Measurements from ENCODE around the gene RCC1.
"Not testable (repeated sequence)": the region's sequence is repeated elsewhere in the genome, so short reads cannot be mapped to it uniquely, and the experiment has no call there.

The RCC1 gene

GRCh38 chr1:28514445-28514933 lies 8.6 kb downstream of the RCC1 start:
- not testable (repeated sequence) for DNase-seq

DNA sequence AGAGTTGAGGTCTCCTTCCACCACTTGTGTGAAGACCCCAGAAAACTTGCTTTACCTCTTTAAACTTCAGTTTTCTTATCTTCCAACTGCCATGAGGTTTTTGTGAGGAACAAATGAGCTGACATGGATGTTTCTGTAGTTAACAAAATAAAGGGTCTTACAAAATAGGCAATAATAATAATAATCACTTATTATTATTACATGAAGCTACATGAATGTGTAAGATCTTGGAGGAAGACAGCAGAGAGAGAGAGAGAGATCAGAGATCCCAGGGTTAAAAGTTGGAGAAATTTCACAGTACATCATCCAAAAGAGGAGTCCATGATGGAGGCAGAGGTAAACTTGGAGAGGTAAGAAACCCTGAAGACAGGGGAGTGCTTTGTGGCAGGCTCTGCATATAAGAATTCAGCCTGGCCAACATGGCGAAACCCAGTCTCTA lies 10.7 kb downstream of the RCC1 start:
- DNase-seq: no peak

GRCh38 chr1:28517649-28517999 lies 11.8 kb downstream of the RCC1 start:
- peak; percentile 49 for DNase-seq

DNA sequence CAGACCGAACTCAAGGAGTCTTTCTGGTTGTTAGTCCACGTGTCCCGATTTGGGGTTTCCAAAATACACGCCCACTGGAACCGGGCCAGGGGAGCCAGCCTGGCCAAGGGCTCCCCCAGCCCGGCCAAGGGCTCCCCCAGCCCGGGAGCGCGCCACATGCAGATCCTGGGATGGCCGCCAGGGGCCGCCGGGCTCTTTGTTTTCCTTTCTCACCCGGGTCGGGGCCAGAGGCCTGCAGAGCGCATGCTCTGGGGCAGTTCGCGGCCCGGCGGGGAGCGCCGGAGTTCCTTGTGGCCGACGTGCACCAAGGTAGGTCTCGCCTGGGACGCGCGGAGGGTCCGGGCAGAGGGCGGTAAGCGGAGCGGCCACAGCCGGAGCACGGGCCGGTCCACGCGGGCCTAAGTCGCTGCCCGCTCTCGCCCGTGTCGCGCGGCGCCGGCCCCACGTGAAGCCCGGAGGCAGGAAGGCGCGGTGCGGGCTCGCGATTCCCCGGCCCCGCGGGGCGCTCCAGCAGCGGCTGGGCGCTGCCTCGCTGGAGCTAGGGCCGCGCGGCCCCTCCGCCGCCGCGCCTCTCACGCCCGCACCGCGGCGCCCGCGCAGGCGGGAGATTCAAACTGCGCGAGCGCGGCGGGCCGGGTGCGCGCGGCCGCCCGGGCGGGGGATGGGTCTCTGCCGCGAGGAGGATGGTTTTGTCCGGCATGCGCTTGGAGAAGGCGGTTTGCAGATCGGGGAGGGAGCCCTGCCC lies 12.3 kb downstream of the RCC1 start:
- peak; percentile 88 for DNase-seq

- no peak for DNase-seq
Measured at GRCh38 chr1:28518745-28519341, 13.0 kb downstream of the RCC1 start.

DNA sequence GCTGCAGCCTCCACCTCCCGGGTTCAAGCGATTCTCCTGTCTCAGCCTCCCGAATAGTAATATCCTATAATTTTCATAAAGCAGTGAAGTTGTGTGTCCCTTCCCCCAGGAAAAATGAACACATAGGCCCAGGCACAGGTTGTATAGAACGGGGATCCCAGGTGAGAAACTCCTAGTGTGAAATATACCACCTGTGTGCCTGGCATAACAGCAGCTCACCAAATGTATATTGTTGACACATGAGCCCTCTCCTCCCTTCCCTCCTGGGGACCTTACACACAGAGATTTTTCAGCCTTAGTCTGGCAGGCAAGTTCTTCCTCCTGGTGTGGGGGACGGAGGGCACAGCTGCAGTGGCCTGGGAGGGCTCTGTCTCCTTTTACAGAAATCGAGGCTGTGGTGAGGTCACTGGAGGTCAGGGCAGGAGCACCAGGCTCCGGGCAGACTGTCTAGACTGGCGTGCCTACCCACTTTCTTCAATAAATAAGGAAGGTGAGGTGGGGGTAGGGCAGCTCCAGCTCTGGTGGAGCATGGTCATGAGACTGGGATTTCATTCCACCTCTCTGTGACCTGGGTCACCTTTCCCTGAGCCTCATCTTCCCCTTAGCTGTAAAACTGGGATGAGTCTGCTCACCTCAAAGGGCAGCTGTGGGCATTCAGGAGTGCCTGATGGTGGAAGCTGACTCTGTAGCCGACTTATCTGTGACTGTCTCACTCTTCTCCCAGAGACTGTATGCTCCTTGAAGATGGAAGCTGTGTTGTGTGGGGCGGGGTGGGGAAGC lies 14.3 kb downstream of the RCC1 start:
- DNase-seq: peak; percentile 24

DNA sequence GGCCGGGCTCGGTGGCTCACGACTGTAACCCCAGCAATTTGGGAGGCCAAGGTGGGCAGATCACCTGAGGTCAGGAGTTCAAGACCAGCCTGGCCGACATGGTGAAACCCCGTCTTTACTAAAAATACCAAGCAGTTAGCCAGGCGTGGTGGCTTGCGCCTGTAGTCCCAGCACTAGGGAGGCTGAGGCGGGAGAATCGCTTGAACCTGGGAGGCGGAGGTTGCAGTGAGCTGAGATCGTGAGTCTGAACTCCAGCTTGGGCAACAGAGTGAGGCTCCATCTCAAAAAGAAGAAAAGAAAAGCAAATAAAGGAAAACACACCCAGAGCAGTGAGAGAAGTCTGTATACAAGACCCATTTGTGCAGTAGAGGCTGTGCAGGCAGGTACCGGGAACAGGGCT lies 15.0 kb downstream of the RCC1 start:
- DNase-seq: not testable (repeated sequence)

DNA sequence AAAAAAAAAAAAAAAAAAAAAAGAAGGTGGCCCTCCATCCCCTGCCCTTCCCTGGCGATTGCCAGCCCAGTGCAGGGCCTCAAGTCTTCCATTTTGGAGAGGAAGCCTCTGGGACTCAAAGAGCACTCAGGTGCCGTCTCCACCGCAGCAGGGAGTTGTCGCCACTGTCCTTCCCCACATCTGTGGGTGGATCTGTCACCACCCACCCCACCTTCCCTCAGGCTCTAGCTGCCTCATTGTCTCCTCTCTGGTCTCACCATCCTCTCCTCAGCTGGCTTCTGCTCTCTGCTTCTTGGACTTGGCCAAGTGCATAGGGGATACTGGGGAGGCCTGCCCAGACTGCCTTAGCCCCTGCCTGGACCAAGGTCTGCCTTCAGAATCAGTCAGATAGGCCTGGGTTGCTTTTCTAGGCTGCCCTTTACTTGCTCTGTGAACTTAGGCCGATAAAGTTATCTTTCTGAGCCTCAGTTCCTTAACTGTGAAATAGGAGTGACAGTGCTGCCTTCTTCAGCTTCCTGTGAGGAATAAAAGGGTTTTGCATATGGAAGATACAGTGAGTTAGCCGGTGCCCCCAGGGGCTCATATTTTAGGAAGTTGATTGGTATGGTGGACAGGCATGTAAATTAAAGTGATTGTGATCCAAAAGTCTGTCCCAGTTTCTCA lies 15.8 kb downstream of the RCC1 start:
- DNase-seq: no peak

DNA sequence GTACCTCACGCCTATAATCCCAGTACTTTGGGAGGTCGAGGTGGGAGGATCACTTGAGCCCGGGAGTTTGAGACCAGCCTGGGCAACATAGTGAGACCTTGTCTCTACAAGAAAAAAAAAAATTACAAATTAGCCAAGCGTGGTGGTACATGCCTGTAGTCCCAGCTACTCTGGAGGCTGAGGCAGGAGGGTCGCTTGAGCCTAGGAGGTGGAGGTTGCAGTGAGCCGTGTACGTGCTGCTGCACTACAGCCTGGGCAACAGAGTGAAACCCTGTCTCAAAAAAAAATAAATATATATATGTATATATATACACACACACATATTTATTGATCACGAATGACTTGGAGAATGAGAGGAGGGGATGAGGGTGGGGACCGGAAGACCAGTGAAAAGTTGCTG lies 16.7 kb downstream of the RCC1 start:
- DNase-seq: not testable (repeated sequence)

- not testable (repeated sequence) for DNase-seq
Measured at GRCh38 chr1:28525002-28525642, 19.3 kb downstream of the RCC1 start.

DNA sequence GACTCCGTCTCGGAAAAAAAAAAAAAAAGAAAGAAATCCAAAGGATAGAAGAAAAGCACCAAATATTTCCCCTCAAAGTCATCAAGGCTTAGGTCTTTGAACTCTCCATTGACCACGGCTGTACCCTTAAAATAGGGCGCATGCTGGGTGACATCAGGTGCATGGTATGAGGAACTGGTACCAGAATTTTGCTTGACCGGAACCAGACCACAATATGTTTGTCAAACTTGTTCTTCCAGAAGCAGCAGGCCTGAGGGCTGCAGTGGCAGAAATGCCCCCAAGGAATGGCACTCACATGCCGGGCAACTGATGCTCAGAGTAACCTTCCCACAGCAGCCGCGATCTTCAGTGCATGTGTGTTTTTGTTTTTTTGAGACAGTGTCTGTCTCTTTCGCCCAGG lies 21.0 kb downstream of the RCC1 start:
- no peak for DNase-seq

GRCh38 chr1:28530456-28530855 lies 24.6 kb downstream of the RCC1 start:
- no peak for DNase-seq

DNA sequence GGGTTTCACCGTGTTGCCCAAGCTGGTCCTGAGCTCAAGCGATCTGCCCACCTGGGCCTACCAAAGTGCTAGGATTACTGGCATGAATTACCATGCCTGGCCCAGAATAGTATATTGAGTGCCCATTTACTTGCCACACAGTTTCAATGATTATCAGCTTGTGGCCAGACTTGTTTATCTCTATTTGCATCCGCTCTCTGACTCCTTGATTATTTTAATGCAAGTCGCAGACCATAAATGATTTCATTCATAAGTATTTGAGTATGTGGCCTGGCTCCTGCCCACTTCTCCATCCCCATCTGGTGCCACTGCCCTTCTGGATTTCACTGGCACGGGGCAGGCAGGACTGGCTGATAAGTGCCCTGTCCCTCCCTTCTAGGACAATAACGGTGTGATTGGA lies 28.8 kb downstream of the RCC1 start:
- DNase-seq: no peak

- no peak for DNase-seq
Measured at GRCh38 chr1:28535180-28535579, 29.3 kb downstream of the RCC1 start.

- peak; percentile 38 for DNase-seq
Measured at GRCh38 chr1:28537457-28538199, 31.8 kb downstream of the RCC1 start.

DNA sequence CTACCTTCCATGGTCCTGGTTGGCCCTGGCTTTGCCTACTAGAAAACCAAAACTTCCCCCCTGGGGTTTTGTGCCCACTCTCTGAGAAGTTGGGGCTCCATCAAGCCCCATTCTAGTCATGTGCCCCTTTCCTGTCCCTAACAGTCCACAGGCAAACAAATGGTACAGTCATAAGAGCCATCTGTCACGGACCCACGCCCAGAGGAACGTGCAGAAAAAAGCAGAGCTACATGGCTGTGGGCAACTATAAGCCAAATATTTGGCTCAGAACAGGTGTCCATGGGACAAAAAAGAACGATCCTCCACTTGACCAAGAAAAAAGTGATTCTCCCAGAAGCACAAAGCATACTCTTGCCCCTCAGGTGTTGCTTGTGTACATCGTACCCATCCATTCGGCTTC lies 32.4 kb downstream of the RCC1 start:
- DNase-seq: peak; percentile 52

- DNase-seq: peak; percentile 24
Measured at GRCh38 chr1:28540651-28541050, 34.8 kb downstream of the RCC1 start.

- DNase-seq: peak; percentile 21
Measured at GRCh38 chr1:28541414-28542015, 35.7 kb downstream of the RCC1 start.

GRCh38 chr1:28545246-28545628 lies 39.4 kb downstream of the RCC1 start:
- DNase-seq: no peak

DNA sequence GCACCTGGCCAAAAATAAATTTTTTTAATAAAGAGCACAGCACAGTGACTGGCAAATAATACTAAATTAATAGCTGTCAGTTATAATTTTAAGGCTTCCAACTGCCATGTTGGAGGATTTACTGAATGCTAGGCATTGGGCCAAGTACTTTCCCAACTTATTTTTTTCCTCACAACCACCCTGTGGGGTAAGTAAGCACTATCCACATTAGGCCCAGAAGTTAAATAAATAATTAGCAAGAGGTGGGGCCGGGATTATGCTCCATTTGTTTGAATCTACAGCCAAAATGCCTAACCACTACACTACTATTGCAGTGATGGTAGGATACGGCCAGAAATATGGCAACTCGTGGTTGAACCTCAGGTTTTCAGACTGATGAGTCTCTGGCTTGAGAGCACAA lies 42.5 kb downstream of the RCC1 start:
- DNase-seq: no peak

DNA sequence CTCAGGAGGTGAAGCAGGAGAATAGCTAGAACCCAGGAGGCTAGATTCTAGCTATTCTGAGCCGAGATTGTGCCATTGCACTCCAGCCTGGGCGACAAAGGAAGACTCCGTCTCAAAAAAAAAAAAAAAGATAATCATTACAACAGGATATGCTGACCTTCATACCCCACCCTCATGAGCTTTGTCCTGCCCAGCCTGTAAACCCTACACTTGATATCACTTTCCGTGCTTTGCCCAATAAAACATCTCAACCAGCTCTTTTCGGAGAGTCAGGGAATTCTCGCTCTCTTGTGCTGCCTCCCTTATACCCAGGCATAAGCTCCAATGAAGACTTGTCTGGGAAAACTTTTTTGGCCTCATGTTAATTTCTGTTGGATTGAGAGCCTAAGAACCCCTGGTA lies 45.5 kb downstream of the RCC1 start:
- no peak for DNase-seq

Measured in NCI-H2171 treated with DMSO at 0.1 percent for 48 hours (cell line).